Measurements from ENCODE around the gene EMX2.

The EMX2 gene

DNA sequence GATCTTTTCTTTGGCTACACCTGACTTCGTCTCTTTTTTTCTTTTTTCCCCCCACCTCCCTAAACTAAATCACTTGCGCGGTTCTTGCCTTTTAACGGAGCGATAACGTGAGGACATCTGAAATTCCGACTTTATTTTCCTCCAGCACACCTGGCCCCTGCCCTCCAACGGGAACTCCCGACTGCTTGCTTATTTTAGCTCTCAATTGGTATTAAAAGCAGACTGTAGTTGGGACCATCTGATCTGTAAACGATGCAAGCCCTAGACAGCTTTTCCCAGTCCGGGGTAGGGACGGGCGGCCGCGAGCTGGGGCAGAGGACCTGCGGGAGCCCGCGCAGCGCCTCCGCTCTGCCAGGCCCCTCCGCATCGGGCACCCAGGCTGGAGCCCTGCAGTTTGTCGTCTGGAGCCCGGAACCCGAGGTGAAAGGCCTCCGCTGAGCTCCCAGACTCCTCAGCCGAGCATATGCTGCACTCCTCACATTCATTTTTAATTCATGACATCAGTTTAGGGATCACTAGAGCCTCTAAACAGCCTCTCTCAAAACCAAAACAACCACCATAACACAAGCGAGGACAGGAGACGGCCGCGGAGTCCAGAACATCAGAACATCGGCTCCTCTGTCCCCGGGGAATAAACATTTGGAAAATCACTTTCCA, 10.0 kb upstream of the EMX2 start:
- no peak for DNase-seq

DNA sequence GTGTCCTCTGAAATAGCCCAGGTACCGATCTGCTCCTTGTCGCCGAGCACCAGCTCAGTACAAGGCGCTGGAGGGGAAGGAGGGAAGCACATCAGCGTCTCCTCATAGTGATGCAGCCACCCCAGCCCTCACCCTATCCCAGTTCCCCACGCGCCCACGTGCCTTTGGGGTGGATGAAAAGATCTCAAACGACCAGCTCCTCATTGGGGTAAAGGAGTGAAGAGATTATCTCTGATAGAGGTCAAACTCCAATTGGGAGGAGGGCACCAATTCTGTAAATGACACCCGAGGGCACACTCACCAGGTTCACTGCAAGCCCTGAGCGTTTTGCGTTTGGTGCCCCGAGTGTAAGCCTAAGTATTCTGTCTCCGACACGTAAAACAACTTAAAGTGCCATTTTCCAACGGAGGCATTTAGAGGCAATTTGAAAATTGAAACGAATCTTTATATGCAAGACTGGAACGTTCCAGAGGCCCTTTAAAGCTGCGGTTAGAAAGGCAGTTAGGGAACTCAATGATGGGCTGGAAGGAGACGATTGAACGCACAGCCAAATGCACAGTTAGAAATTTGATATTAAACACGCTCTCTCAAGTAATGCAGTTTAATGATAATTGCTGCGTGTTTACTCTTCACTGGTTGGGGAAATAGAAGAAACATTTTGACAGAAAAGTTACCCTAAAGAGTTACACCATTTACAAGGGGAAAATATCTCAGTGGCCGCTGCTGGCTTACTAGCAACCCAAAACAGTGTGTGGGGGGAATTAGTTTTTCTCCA, 8.9 kb upstream of the EMX2 start:
- no peak for DNase-seq

DNA sequence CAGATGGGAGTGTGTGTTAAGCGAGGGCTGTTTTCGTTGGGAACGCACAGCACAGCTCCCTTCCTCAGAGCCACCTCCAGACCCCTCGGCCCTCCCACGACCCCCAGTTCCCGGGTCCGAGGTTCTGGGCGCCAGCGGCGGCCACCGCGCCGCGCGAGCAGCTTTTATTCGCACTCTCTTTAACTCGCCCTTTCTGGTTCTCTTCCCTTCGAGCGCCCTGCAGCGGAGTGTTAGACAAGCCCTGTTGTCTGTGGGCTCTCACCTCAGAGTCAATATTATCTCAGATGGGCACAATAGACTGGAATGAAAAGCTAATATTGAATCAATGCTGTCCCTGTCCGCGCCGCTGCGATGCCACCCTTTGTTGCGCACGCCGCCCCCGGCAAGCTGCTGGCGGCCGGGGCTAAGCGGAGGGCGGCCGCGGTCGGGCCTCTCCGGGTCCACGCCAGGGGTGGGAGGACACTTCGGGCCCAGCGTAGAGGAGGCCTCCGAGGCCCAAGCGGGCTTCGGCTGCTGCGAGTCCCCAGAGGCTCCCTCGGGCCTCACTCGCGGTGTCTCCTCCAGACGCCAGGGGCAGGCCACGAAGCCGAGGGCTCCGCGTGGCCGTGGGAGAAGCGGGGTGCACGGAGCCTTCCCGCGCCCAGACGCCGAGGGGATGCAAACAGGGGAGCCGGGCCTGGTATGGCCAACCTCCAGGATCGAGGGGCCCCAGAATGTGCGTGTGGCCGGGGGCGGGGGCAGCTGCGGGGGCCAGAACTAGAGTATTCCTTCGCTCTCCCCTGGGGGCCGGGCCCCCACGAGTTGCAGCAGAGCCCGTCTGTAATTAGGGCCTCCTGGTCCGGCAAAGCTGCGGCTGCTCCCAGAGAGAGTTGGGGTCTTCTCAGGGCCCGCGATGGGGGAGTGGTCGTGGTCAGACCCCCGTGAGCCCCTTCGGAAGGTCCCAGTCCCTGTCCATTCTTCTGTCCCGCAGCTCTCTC, 7.9 kb upstream of the EMX2 start:
- no peak for DNase-seq

DNA sequence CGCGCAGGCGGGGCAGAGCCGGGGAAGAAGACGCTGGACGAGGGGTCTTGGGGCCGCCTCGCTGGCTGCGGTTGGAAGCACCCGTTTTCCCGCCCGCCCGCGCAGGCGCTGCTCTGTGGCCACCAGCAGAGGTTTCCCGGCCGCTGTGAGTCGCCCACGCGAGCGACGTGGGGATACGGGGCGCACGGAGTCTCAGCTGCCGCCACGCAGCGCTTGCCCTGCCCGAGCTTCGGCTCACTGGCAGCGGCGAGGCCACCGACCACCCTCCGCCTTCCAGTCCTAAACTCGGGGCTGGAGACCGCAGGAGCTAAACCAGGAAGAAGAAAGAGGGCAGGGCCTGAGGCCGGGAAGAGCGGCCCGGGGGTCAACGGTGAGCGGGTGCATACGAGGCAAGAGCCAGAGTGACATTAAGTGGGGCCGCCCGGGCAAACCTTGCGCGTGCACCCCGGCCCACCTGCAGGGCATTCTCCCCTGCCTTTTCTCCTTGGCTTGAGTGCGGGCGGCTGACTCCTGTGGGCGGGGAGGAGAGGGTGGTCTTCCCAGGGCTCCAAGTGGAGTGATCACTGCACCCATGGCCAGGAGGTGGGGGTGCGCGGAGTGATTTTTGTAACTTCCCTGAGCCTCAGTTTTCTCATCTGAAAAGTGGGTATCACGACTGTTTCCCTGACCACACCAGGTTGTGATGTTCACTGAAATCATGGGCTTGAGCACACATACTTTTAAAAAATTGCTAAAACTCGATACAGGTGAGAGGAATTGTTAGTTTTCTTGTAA, 7.1 kb upstream of the EMX2 start:
- DNase-seq: no peak

DNA sequence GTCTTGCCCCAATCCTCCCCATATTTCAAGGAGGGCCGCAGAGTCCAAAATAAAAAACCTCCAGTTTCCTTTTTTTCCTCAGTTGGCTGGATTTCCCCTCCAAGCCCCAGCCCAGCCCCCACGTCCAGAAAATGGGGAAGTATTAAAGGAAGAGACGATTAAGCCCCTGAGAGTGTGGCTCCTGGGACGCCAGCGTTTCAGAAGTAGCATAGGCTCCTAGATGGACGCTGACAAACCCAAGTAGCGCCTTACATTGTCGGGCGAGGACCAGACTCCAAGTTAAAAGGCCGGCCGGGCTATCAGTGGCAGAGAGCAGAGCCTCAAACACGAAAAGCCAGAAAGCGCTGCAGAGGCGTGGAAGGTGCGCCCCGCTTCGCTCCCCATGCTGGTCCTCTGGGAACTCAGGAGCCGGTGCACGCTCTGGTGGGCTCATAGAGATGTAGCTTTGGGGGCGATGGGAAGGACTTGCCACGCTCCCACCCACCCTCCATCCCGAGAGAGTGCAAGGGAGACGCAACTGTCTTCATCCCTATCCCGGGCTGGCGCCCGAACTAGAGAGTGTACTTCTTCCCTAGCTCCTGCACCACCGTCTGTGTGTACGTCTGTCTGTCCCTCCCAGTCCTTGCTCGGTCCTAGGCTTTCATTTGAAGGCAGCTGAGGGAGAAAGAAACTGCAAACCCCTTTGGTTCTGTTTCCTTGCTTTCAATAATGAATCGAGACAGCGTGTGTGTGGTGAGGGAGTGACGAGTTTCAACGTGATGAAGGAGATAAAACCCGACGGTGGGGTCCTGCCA, 6.3 kb upstream of the EMX2 start:
- no peak for DNase-seq

DNA sequence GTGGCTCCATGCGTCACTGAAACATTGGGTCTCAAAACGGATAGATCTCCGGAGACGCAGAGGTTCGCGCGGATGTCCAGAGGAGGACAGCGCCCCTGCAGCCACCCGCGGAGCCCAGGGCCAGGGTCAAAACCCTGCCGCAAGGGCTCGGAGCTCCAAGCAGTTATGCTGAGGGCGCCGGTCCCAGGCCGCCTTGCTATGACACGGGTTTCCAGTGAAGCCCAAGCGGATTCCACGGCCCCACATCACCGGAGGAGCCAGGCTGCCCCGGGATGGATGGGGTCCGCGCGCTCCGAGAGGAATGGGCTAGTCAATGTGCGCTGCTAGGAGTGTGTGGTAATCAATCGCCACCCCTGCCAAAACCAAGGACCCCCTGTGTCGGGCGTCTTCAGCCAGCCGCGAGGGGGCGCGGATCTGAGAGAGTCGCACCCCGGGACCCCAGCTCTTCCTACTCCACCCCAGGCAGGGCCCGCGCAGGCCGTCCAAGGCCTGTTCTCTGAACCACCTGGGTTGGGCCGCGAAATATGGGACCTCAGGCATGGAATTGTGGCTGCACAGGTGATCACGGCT, 5.6 kb upstream of the EMX2 start:
- DNase-seq: no peak

DNA sequence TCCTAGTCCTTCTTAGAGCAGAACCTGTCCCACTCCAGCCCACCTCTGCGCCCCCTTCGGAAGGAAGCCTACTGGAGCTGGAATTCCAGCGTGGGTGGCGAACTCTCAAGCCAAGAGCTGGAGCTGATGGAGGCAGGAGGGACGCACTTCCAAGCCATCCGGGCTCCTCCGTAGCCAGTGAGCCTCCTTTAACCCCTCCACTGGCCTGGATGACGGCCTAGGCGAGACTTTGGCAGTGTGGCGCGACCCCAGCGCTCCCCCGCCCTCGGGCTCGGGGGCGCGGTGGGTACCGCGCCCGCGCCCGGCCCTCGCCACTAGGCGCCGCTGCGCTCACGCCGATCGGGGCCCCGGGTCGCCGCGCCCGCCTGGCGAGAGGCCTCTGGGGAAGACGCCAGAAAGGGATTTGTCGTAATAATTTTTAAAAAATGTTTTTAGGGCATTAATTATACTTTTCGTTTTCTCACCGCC, 5.1 kb upstream of the EMX2 start:
- DNase-seq: no peak

DNA sequence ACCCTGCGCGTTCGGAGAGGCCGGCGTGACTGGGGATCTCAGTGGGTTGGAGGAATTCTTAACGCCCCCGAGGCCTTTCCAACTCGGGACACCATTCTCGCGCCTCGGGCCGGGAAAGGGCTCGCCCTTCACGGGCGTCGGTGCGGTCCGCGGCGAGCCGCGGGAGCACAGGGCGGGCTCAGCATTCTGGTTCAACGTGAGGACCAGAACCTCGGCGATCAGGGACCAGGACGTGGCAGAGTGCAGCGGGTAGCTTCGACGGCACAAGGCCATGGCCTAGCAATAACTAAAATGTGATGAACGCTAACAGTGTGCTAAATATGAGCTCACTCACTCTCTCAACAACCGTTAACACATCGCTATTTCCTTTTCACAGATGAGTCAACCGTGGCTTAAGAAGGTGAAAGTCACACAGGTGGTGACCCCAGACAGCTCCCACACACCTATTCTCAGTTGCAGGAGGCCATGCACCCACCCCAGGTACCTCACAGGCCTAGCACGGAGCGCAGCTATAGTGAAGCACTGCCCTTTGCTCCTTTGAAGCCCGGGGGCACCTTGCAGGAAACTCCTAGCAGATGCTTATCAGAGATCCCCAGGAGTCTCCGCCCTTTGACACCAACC, 4.5 kb upstream of the EMX2 start:
- DNase-seq: no peak

DNA sequence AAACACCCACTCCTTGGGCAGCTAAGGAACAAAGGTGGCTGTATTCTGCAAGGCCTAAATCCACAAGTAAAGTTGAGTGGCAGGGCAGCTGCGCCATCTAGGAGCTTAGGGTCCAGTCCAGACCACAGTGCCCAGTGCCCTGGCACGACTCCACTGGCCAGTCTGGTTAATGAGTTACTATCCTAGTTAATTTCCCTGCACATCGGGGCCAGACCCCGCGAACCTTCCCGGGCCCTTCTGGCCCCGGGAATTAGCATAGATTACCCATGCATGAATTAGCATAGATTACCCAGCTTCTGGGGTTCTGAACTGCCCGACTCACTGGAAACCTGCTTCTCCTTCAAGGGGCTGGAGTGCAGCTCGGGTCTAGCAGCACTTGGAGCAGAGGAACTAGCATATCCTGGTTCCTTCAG, 3.2 kb upstream of the EMX2 start:
- DNase-seq: no peak

DNA sequence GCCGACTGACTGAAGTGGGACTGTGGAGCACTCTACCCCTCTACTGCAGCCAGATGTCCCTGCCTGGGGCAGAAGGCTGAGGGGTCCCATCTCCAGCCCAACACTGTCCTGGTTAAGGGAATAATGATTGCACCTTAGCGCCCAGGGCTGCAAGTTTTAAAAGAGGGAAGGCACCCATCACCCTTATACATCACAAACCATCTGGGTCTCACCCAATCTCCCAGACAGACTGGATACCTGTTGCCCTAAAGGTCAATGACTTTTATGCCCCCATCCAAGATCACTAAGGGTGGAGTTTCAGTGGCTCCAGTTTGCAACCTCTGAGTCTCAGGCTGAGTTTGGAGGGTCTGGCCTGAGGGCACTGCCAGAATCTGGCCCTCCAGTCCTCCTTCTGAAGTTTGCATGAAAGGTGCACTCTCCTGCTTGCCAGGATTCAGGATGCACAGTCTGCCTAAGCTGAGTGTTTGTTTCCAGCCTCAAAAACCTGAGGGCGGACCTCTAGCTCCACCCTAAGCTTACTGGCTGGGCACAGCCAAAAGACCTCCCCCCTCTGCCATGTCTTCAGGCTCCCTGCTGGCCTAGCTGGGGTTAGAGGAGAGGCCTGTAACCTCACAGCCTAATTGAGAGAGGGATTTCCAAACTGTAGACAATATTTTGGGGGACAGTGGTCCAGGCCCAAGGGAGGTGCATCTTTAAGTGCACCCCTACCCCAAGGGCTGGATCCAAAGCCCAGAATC, 2.5 kb upstream of the EMX2 start:
- DNase-seq: no peak

DNA sequence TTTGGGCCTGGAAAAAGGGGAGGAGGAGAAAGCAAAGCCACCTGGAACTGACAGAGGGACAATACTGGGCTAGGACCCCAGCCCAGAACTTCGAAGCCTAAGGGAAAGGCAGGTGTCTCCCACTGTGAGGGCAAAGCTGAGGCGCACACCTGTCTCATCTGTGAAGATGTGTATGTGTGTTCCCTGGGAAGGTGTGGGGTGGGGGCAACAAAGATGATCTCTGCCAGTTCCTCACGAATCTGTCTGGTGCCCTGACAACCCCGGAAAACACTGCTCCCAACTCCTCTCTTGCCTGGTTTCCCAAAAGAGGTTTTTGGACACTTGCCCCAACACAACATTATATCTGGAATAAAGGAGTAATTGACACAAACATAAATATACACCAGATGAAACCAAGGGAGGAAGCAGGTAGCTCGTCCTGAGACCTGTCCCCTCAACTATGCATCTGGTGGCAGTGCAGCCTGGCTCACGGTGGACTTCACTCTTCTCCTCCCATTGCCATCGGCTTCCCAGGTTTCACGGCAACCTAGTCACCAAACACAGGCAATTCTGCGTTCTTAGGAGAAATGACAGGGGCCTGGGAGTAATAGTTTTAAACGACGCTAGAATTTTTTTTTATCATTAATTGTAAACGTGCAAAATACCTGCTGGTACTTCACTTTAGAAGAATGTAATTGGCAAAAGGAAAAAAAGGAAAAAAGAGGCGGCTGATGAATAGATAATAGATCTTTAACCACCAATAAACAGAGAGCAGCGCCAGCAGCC, 1.7 kb upstream of the EMX2 start:
- no peak for DNase-seq

DNA sequence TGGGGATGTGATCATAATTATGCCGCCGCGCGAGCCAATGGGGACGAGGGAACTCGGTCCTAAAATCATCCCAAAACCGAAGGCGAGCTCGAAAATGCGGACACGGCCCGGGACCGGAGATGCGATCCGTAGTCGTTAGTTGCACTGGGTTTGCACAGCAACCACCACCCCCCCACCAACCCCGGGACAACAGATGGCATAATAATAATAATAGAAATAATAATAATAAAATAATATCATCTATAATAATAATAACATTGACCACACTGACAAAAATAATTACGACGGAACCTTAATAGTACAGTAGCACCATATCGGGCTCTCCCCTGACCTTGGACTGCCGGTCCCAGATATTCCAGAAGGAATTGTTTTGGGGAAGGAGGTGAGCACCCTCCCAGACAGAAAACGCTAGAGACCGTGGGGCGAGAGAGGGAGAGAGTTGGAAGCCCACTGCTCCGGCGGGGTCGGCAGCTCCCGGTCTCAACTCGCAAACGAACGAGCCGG, 1.1 kb upstream of the EMX2 start:
- DNase-seq: no peak

DNA sequence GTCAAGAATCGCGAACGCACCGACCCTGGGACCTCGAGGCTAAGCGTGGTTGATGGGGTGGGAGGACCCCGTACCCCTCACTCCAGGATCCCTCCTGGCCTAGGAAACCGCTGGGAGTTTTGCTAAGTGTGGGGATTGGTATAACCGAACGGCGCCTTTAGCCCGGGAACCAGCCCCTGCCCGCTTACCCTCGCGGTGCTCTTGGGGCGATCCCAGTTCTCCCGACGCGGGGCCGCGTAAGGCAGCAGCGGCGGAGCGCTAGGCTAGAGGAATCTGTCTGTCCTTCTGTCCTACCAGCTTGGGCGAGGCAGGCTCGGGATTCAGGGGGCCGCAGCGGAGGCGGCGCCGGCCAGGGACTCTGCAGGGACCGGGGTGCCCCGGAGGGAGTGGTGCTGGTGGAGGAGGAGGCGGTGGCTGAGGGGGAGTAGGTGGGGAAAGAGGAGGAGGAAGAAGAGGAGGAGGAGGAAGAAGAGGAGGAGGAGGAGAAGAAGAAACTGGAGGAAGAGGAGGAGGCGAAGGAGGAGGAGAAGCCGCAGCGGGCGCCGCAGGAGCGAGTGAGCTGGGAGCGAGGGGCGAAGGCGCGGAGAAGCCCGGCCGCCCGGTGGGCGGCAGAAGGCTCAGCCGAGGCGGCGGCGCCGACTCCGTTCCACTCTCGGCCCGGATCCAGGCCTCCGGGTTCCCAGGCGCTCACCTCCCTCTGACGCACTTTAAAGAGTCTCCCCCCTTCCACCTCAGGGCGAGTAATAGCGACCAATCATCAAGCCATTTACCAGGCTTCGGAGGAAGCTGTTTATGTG, 439 bp upstream of the EMX2 start:
- DNase-seq: no peak

DNA sequence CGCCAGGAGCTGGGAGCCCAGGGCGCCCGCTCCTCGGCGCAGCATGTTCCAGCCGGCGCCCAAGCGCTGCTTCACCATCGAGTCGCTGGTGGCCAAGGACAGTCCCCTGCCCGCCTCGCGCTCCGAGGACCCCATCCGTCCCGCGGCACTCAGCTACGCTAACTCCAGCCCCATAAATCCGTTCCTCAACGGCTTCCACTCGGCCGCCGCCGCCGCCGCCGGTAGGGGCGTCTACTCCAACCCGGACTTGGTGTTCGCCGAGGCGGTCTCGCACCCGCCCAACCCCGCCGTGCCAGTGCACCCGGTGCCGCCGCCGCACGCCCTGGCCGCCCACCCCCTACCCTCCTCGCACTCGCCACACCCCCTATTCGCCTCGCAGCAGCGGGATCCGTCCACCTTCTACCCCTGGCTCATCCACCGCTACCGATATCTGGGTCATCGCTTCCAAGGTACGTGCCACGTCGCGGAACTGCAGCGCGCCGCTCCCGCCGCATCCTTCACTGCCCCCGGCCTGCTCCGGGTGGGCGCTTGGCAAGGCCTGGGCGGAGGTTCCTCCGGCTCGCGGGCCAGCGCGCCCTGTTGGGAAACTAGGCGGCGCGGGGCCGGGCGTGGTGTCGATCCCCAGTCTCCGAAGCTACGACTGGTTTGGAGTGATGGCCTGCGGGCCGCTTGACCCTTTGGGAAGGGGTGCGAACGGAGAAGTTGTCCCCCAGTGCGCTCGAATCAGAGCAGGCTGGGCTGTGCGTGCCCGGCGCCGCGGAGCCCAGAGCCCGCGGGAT, 868 bp downstream of the EMX2 start:
- no peak for DNase-seq

DNA sequence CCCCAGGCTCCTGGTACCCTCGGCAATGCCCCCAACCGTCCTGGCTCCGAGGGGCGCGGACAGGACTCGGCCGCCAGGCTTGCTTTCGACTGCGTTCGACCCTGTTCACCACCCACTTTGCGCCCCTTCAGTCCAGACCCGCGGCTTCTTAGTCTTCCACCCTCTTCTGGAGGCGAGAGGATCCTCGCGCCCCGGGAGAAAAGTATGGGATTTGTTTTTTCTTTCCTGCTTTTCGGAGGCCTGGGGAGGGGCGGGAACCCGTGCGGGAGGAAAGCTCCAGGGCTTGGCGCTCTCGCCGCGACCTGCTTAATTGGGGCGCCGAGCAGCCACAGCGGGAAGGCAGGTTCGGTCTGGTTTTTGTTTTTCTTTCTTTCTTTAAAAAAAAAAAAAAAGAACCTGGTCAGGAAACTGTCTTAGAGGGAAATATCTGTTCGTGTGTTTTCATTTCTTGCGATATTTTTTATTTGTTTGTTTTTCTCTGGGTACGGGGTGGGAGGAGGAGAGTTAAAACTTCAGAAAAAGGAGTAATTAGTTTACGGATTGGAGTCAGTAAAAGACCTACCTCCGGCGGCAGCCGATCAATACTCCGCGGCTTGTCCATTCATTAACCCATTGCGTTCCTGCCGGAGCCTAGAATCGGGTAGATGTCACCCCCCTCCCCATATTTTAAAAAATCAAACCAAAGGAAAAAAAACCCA, 1.6 kb downstream of the EMX2 start:
- no peak for DNase-seq

DNA sequence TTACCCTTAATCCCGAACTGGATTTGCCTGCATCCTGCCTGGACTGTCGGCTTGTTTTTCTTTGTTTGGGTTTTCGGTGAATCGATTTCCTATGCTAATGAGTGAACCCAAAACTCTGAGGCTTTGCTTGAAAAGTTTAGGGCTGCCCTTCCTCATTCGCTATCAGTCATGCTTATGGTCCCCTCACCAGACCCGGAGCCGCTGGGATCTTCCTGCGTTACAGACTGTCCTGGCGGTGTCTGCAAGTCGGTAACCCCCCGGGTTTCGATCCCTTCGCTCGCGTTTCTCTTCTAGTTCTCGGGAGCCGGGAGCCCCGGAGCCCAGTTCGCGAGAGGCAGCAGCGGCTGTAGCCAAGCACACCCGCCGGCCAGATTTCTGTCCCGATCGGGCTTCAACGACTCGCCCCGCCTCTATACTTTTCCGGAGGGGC, 2.2 kb downstream of the EMX2 start:
- DNase-seq: no peak

Data from GF-D8 (cell line).